Sigmoid colon (tissue), 7 donors: ENCODE measurements around the gene ZNF514. TPM values are rescaled to one million over a fixed set of nuclear protein-coding genes. Genes with fewer than 3 reads are reported as not detected.

Source experiments
- DNase-seq: peaks from one replicate; pipeline ENCODE4 v3.0.0-alpha.2; 2019
- H3K27ac ChIP-seq, 4 donors: fragments of 200-600 bp; sonication (generic); one replicate each; pipeline ENCODE4 v1.5.1; 2016 to 2019; ENCODE audit warnings: mild to moderate bottlenecking in 1 of 4
- H3K27me3 ChIP-seq, 3 donors: fragments of 200-600 bp; sonication (generic); one replicate each; pipeline ENCODE4 v1.5.1; 2019; ENCODE audit warnings: mild to moderate bottlenecking in 1 of 3
- H3K36me3 ChIP-seq, 4 donors: fragments of 200-600 bp; sonication (generic); one replicate each; pipeline ENCODE4 v1.5.1; 2016 to 2019
- H3K4me1 ChIP-seq, 4 donors: fragments of 200-600 bp; sonication (generic); one replicate each; pipeline ENCODE4 v1.5.1; 2017 to 2019
- H3K4me3 ChIP-seq, 4 donors: fragments of 200-600 bp; sonication (generic); one replicate each; pipeline ENCODE4 v1.5.1; 2017 to 2019; ENCODE audit warnings: mild to moderate bottlenecking in 2 of 4, moderate library complexity in 1 of 4
- H3K9me3 ChIP-seq, 4 donors: fragments of 200-600 bp in 3 of 4; sonication (generic) in 3 of 4; one replicate each; pipeline versions ENCODE4 v1.5.1 to v1.6.1; 2013 to 2019
- EP300 ChIP-seq, 4 donors: sonication (generic); formaldehyde crosslinking; IDR thresholded peaks; one replicate each; pipeline ENCODE4 v1.6.1; 2017; ENCODE audit warnings: antibody characterized with exemption in 4 of 4
- POLR2A ChIP-seq, 2 donors: fragments of 450-650 bp; IDR thresholded peaks; one replicate each; pipeline ENCODE4 v1.6.1; 2016; ENCODE audit warnings: antibody characterized with exemption in 2 of 2, mild to moderate bottlenecking in 2 of 2, moderate library complexity in 2 of 2
- POLR2AphosphoS5 ChIP-seq, 4 donors: sonication (generic); formaldehyde crosslinking; IDR thresholded peaks; one replicate each; pipeline ENCODE4 v1.6.1; 2017; ENCODE audit warnings: antibody characterized with exemption in 4 of 4
- WGBS, 2 donors: extraction: QIAGEN DNeasy Blood & Tissue Kit; methylation state at CpG; one replicate each; pipeline ENCODE4 v1.1.7; 2013; 5-methylcytosine and 5-hydroxymethylcytosine counted together
- intact Hi-C: fragments of 100-400 bp; cut with DNase I; formaldehyde crosslinking; loops from one replicate; pipeline ENCODE4 v1.15.1; 2023
- polyA plus RNA-seq, 3 donors: library from polyadenylated mRNA; stranded (reverse); fragments of 200-250 nt; gene quantifications; one replicate each; pipeline ENCODE4 v1.2.3, GENCODE V29; 2013
- total RNA-seq, 4 donors: library from RNA; depleted of rRNA; stranded (reverse); fragments of >200 nt; gene quantifications; one replicate each; pipeline ENCODE4 v1.1.0, GENCODE V29; 2016
- TF ChIP-seq, protein P1 (sequence below), 4 experiments: fragments of 450-650 bp in 3 of 4; fragments of 200-600 bp in 1 of 4; IDR thresholded peaks; one replicate each; pipeline ENCODE4 v1.5.1; 2016 to 2019; ENCODE audit warnings: antibody characterized with exemption in 4 of 4, mild to moderate bottlenecking in 3 of 4, moderate library complexity in 2 of 4
- donor health status: healthy with polysubstance abuse.
- donor health status: Bipolar disorder and iron deficiency.
- donor health status: healthy.

ZNF514 gene
- total RNA-seq = 10 to 100 TPM; 12.0 to 29.4 (median 16.5) TPM
- polyA plus RNA-seq = 1 to 10 TPM; 4.8 to 8.6 (median 6.9) TPM

DNA sequence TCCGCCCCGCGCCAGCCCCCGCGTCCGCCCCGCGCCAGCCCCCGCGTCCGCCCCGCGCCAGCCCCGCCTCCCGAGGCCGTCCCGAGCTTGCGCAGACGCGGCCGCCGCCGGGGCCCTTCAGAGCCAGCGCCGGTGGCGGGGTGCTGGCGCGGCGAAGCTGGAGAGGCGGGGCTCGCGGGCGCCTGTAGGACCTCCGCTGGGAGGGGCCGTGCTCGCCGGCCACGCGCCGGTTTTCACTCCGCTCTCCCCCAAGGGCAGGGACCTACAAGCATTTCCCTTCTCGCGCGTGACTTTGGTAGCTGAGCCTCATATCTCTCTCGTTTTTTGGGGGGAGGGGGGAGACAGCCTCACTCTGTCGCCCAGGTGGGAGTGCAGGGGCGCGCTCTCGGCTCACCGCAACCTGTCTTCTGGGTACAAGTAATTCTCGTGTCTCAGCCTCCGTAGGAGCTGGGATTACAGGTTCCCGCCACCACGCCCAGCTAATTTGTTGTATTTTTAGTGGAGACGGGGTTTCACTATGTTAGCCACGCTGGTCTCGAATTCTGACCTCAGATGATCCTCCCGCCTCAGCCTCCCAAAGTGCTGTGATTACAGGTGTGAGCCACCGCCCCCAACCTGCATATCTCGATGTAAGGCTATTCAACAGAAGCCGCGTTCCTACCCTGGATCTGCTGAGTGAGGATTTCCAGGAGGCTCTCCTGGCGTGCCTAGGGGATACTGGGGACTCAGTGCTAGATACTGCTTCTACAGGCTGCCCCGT is at the start of gene ZNF514:
Gene ZNF514 (minus strand): TSS at position 159 of the 760 bp plus-strand sequence. CDS start 6,595 bp downstream, outside the sequence.
- intact Hi-C loops = loop anchor here (1.0 to 10.0 kb wide), 3 partner anchors 39 to 1105 kb away; partner anchors contain the start of genes CIAO1, MRPS5, TMEM127 and ZNF892
- TF ChIP-seq EP300 (IDR thresholded peaks at IDR 0.05) (no peak), POLR2AphosphoS5 (IDR thresholded peaks at IDR 0.05) (peak in 3 of 4 donors; percentile 16 to 24 (median 21))
- Histone ChIP-seq H3K36me3 (peaks cover 0 to 22% (median 8%) of the 10 kb centered on the region in 4 donors), H3K9me3 (no peaks in the 10 kb centered on the region), H3K27ac (peak within 1 kb of the TSS; percentile 84 to 91 (median 90)), H3K4me1 (peaks cover 0 to 28% (median 23%) of the 10 kb centered on the region in 4 donors), H3K27me3 (no peaks in the 10 kb centered on the region), H3K4me3 (peak within 1 kb of the TSS; percentile 71 to 80 (median 75))
- peak; percentile 92 for DNase-seq
- 4 to 10% methylated on average over 64 of the region's 64 CpGs for WGBS, 2 donors

DNA sequence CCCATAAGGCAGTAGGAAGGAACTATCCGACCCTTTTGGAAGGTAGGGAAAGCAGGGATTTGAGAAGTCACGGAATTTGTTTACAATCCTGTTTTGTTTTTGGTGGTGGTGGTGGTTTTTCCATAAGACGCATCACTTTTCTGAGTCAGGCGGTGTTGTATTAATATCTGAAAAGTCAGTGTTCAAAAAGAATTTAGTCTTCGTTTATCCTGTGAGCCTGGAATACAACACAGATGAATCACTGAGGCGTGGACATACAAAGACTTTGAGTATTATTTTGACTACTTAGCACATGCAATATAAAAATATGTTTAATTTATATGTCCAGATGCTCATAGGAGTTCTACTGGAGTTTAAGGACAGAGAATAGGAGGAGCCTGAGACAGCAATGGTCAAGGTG is 48.5 kb upstream of the ZNF514 start:
- Histone ChIP-seq H3K36me3 (peaks cover 18 to 37% (median 27%) of the 10 kb centered on the region in 4 donors), H3K27ac (peak overlapping the region; percentile 81 to 91 (median 90)), H3K27me3 (no peaks in the 10 kb centered on the region), H3K9me3 (peaks cover 13 to 21% (median 19%) of the 10 kb centered on the region in 4 donors), H3K4me3 (peak overlapping the region; percentile 65 to 77 (median 74)), H3K4me1 (peaks cover 0 to 22% (median 15%) of the 10 kb centered on the region in 4 donors)
- 76 to 79% methylated on average over 6 of the region's 6 CpGs for WGBS, 2 donors
- no peak for TF ChIP-seq POLR2AphosphoS5 (IDR thresholded peaks at IDR 0.05)
- no peak for TF ChIP-seq EP300 (IDR thresholded peaks at IDR 0.05)
- TF ChIP-seq POLR2A (IDR thresholded peaks at IDR 0.05) = no peak
- TF ChIP-seq, protein P1, sequence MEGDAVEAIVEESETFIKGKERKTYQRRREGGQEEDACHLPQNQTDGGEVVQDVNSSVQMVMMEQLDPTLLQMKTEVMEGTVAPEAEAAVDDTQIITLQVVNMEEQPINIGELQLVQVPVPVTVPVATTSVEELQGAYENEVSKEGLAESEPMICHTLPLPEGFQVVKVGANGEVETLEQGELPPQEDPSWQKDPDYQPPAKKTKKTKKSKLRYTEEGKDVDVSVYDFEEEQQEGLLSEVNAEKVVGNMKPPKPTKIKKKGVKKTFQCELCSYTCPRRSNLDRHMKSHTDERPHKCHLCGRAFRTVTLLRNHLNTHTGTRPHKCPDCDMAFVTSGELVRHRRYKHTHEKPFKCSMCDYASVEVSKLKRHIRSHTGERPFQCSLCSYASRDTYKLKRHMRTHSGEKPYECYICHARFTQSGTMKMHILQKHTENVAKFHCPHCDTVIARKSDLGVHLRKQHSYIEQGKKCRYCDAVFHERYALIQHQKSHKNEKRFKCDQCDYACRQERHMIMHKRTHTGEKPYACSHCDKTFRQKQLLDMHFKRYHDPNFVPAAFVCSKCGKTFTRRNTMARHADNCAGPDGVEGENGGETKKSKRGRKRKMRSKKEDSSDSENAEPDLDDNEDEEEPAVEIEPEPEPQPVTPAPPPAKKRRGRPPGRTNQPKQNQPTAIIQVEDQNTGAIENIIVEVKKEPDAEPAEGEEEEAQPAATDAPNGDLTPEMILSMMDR (IDR thresholded peaks at IDR 0.05) = no peak
- DNase-seq = no peak
- intact Hi-C loops = loop anchor here (2.0 to 5.0 kb wide), 2 partner anchors 41 to 139 kb away; no protein-coding TSS in a partner anchor

DNA sequence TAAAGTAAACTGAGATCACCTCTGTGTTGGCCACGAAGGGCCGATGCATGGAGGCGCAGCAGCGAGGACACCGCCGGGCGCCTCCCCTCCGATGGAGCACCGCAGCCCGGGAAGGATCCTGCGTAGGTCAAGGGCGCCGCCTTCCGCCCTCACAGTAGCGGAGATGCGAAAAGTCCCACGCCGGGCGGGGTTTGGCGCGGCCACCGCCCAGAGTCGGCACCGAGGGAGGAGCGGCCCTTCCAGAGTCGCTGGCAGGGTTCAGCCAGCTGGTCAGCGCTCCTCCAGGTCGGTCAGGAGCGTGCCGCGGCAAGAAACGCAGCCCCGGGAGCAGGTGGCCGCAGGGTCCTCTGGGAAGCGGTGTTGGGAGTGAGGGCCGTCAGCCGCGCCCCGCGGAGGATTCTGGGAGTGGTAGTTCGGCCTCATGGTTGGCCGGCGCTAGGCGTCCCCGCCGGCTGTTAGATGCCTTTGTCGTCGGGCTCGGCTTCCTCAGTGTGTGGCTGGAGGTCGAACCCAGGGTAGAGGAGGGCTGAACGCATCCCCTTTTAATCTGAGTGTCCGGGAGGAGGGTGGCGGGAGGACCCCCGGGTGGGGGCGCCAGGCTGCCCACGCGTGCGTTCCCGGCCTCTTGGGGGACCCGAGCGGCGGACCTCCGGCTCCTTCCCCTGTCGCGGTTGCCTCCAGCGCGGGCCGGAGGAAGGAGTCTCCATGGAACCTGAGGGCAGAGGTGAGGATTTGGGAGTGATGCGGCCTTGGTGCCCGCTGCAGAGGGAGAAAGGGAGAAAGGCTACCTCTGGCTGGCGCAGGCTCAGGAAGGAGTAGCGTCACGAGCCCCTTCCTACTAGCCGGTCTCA is 47.7 kb upstream of the ZNF514 start, which contains the start of gene ZNF892:
Gene ZNF892 (plus strand): TSS at position 411 of the 851 bp plus-strand sequence. CDS start 295 bp downstream, at position 706.
- Histone ChIP-seq H3K4me3 (peak within 1 kb of the TSS; percentile 65 to 77 (median 74)), H3K27ac (peak within 1 kb of the TSS; percentile 81 to 91 (median 90)), H3K27me3 (no peaks in the 10 kb centered on the region), H3K36me3 (peaks cover 10 to 30% (median 20%) of the 10 kb centered on the region in 4 donors), H3K4me1 (peaks cover 0 to 22% (median 15%) of the 10 kb centered on the region in 4 donors), H3K9me3 (peaks cover 9 to 16% (median 12%) of the 10 kb centered on the region in 4 donors)
- TF ChIP-seq, protein P1 (IDR thresholded peaks at IDR 0.05) = peak in 1 of 4 experiments; percentile 41
- peak; percentile 68 to 91 (median 85) for TF ChIP-seq POLR2AphosphoS5 (IDR thresholded peaks at IDR 0.05)
- no peak for TF ChIP-seq EP300 (IDR thresholded peaks at IDR 0.05)
- TF ChIP-seq POLR2A (IDR thresholded peaks at IDR 0.05) = peak; percentile 48 to 58
- intact Hi-C loops = loop anchor here (1.0 to 5.0 kb wide), 4 partner anchors 15 to 140 kb away; partner anchors contain the start of gene MRPS5
- 1 to 2% methylated on average over 74 of the region's 74 CpGs for WGBS, 2 donors
- DNase-seq = peak; percentile 95

DNA sequence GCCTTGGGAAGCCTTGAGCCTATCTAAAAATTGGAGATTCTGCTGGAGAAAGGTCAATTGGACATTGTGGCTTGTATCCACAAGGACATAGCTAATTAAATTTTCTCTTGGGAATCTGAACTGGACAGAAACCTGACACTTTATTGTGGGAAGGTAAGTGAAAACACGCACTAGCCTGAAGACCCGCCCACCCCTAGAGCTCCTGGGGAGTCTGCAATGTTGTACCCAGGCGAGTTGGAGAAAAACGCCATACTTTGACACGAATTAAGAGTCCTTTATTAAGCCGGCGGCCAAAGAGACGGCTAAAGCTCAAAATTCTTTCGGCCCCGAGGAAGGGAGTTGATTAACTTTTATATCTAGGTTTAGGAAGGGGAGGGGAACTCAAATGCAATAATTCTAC is 46.4 kb upstream of the ZNF514 start:
- intact Hi-C loops = loop anchor here (2.0 to 5.0 kb wide), 3 partner anchors 13 to 141 kb away; no protein-coding TSS in a partner anchor
- H3K27ac ChIP-seq = peak overlapping the region; percentile 81 to 91 (median 90)
- TF ChIP-seq POLR2A (IDR thresholded peaks at IDR 0.05) = no peak
- no peak for TF ChIP-seq POLR2AphosphoS5 (IDR thresholded peaks at IDR 0.05)
- no peak for TF ChIP-seq EP300 (IDR thresholded peaks at IDR 0.05)
- TF ChIP-seq, protein P1 (IDR thresholded peaks at IDR 0.05) = no peak
- peaks cover 0 to 5% (median 3%) of the 10 kb centered on the region in 4 donors for H3K9me3 ChIP-seq
- no peaks in the 10 kb centered on the region for H3K27me3 ChIP-seq
- WGBS, 2 donors = 56 to 63% methylated on average over 10 of the region's 10 CpGs
- no peak for DNase-seq
- H3K36me3 ChIP-seq = peaks cover 0 to 17% (median 7%) of the 10 kb centered on the region in 4 donors
- H3K4me3 ChIP-seq = peak overlapping the region in 2 of 4 donors; percentile 75 to 77
- H3K4me1 ChIP-seq = peaks cover 0 to 22% (median 15%) of the 10 kb centered on the region in 4 donors
